Mammary microvascular endothelial cell (primary cell): ENCODE measurements around the gene REST. TPM values are rescaled to one million over a fixed set of nuclear protein-coding genes. Genes with fewer than 3 reads are reported as not detected.

Experiments used
- total RNA-seq: library from RNA; depleted of rRNA; stranded (reverse); fragments of >200 nt; gene quantifications from 2 replicates; pipeline ENCODE4 v1.2.3, GENCODE V29; 2015

The REST gene
- 24.5 and 26.6 TPM in 2 replicates for total RNA-seq

DNA sequence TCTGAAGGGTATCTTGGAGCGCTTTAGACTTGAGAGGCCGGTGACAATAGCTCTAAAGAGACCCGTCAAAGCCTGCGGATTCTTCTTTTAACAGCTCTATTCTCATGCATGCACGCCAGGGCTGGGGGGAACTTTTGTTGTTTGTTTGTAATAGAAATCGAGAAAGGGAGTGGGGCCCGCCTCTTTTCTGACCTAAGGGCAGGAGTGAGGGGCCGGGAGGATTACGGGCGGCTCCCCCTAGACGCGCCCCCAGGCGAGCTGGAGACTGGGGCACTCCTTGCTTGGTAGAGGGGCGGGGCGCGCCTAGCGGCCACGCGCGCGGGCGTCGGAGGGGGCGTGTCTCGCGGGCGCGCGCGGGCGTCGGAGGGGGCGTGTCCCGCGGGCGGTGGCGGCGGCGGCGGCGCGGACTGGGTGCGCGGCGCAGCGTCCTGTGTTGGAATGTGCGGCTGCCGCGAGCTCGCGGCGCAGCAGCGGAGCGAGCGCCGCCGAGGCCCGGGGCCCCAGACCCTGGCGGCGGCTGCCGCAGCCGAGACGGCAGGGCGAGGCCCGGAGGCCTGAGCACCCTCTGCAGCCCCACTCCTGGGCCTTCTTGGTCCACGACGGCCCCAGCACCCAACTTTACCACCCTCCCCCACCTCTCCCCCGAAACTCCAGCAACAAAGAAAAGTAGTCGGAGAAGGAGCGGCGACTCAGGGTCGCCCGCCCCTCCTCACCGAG lies at the start of gene REST:
TSS of gene REST (plus strand) at position 412 of the 717 bp plus-strand sequence. CDS start 2,739 bp downstream, outside the sequence.

DNA sequence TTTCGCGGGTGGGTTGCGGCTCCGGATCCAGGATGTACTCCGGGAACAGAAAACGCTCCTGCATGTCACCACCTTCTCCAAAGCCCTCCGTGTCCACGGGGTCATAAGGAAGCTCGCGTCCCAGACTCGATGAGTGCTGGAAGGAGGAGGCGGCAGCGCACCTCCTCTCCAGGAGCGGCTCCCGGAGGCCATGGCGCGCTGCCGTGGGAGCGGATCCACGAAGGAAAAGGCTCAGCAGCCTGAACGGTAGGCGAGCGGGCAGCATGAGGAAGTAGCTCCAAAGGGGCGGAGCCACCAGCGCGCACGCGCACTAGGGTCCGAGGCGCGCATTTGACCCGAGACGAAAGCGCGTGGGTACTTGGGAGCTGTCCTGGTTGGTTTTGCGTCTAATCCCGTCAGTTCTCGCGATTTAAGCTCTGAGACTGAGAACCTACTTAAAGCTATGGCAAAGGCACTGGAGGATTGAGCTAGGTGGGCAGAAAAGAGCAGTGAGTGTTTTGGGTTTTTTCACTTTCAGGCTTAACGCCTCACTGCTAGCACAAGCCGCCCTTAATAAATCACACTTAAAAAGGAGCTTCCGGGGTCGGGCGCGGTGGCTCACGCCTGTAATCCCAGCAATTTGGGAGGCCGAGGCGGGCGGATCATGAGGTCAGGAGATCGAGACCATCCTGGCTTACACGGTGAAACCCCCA lies 69.8 kb downstream of the REST start, which contains the start of gene NOA1:
TSS of gene NOA1 (minus strand) at position 286 of the 692 bp plus-strand sequence. CDS start at position 265, 21 bp downstream.

GRCh38 chr4:56978750-56979303 lies 71.1 kb downstream of the REST start, which contains the start of gene POLR2B:
TSS of gene POLR2B (plus strand) at chr4:56978896. CDS start at chr4:56978986, 90 bp downstream.

Other genes with a start within 250 kb of the REST start
- gene HOPX, start 226.6 kb upstream of the REST start, total RNA-seq = 25.9 and 27.2 TPM in 2 replicates
- not detected in 2 replicates for gene SPINK2, start 86.2 kb upstream of the REST start, total RNA-seq
- gene NOA1, start 69.7 kb downstream of the REST start, total RNA-seq = 16.3 and 17.0 TPM in 2 replicates
- gene POLR2B, start 71.0 kb downstream of the REST start, total RNA-seq = 97.0 and 102 TPM in 2 replicates
- gene IGFBP7, start 202.5 kb downstream of the REST start, total RNA-seq = 1,116 and 1,201 TPM in 2 replicates